NCI-H510A treated with DMSO at 0.1 percent for 48 hours (cell line): Measurements from ENCODE around the gene NXPE4.
"Not testable (repeated sequence)": the region's sequence is repeated elsewhere in the genome, so short reads cannot be mapped to it uniquely, and the experiment has no call there.

Experiments
- DNase-seq: peaks from one replicate; lab custom pipeline; 2025; lab: John Stamatoyannopoulos, UW

Gene NXPE4

DNA sequence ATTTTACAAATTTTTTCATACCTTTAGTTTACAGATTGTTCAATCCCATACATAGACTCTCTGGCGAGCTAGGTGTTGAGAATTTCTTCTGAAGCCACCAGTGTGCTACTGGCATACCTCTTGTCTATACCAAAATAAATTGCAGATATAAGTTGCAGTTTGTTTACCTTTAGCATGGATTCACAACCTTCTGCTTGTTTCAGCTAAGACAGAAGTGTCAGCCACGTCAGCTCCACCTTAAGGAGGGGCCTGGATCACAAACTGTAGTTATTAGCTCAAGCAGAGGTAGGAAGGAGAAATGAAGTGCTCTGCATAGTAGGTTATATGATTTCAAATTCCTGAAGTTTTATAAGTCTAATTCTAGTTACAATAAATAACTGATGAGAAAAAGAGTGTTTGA, at the start of gene NXPE4:
Gene NXPE4 (minus strand): TSS at position 216 of the 400 bp plus-strand sequence. CDS start 1,027 bp downstream, outside the sequence.
- no peak for DNase-seq

DNA sequence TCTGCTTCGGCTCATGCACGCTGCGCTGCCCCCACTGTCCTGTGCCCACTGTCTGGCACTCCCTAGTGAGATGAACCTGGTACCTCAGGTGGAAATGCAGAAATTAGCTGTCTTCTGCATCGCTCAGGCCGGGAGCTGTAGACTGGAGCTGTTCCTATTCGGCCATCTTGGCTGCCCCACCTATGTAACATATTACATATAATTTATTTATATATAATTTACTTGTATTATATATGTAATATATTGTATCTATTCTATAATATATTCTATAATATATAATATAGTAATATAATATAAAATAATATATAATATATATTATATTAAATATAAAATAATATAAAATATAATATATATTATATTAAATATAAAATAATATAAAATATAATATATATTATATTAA, 43.9 kb upstream of the NXPE4 start:
- DNase-seq = not testable (repeated sequence)

DNA sequence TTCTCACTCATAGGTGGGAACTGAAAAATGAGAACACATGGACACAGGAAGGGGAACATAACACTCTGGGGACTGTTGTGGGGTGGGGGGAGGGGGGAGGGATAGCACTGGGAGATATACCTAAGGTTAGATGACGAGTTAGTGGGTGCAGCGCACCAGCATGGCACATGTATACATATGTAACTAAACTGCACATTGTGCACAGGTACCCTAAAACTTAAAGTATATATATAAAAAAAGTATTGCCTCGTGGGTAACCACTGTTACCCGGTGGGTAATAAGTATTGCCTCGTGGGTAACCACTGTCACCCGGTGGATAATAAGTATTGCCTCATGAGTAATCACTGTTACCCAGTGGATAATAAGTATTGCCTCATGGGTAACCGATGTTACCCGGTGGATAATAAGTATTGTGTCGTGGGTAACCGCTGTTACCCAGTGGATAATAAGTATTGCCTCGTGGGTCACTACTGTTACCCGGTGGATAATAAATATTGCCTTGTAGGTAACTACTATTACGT, 35.9 kb upstream of the NXPE4 start:
- not testable (repeated sequence) for DNase-seq

DNA sequence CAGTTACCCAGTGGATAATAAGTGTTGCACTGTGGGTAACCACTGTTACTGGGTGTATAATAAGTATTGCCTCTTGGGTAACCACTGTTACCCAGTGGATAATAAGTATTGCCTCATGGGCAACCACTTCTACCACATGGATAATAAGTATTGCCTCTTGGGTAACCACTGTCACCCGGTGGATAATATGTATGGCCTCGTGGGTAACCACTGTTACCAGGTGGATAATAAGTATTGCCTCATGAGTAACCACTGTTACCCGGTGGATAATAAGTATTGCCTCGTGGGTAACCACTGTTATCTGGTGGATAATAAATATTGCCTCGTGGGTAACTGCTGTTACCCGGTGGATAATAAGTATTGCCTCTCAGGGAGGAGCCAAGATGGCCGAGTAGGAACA, 29.7 kb upstream of the NXPE4 start:
- DNase-seq = no peak

DNA sequence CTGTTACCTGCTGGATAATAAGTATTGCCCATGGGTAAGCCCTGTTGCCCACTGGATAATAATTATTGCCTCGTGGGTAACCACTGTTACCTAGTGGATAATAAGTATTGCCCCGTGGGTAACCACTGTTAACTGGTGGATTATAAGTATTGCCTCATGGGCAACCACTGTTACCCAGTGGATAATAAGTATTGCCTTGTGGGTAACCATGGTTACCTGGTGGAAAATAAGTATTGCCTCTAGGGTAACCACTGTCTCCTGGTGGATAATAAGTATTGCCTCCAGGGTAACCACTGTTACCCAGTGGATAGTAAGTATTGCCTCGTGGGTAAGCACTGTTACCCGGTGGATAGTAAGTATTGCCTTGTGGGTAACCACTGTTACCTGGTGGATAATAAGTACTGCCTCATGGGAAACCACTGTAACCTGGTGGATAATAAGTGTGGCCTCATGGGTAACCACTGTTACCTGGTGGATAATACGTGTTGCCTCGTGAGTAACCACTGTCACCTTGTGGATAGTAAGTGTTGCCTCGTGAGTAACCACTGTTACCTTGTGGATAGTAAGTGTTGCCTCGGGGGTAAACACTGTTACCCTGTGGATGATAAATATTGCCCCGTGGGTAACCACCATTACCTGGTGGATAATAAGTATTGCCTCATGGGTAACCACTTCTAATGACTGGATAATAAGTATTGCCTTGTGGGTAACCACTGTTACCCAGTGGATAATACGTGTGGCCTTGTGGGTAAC, 29.0 kb upstream of the NXPE4 start:
- DNase-seq = no peak

DNA sequence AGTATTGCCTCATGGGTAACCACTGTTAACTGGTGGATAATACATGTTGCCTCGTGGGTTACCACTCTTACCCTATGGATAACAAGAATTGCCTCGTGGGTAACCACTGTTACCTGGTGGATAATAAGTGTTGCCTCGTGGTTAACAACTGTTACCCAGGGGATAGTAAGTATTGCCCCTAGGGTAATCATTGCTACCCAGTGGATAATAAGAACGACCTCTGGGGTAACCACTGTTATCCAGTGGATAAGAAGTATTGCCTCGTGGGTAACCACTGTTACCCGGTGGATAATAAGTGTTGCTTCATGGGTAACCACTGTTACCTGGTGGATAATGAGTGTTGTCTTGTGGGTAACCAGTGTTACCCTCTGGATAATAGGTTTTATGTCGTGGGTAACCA, 28.1 kb upstream of the NXPE4 start:
- DNase-seq = no peak

DNA sequence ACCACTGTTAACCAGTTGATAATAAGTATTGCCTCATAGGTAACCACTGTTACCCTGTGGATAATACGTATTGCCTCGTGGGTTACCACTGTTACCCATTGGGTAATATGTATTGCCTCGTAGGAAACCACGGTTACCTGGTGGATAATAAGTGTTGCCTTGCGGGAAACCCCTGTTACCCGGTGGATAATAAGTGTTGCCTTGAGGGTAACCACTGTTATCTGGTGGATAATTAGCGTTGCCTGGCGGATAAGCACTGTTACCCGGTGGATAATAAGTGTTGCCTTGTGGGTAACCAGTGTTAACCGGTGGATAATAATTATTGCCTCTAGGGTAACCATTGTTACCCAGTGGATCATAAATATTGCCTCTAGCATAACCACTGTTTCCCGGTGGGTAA, 27.3 kb upstream of the NXPE4 start:
- no peak for DNase-seq

DNA sequence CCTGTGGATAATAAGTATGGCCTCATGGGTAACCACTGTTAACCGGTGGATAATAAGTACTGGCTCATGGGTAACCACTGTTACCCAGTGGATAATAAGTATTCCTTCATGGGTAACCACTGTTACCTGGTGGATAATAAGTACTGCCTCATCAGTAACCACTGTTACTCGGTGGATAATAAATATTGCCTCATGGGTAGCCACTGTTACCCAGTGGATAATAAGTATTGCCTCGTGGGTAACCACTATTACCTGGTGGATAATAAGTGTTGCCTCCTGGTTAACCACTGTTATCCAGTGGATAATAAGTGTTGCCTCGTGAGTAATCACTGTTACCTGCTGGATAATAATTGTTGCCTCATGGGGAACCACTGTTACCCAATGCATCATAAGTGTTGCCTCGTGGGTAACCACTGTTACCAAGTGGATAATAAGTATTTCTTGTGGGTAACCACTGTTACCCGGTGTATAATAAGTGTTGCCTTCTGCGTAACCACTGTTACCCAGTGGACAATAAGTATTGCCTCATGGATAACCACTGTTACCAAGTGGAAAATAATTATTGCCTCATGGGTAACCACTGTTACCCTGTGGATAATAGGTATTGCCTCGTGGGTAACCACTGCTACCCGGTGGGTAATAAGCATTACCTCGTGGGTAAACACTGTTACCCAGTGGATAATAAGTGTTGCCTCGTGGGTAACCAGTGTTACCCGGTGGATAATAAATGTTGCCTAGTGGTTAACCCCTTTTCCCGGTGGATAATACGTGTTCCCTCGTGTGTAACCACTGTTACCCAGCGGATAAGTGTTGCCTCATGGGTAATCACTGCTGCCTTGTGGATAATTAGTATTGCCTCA, 26.6 kb upstream of the NXPE4 start:
- DNase-seq = no peak

DNA sequence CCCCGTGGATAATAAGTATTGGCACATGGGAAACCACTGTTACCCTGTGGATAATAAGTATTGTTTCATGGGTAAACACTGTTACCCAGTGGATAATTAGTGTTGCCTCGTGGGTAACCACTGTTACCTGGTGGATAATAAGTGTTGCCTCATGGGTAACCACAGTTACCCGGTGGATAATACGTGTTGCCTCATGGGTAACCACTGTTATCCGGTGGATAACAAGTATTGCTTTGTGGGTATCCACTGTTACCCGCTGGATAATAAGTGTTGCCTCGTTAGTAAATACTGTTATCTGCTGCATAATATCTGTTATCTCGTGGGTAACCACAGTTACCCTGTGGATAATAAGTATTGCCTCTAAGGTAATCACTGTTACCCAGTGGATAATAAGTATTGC, 25.5 kb upstream of the NXPE4 start:
- DNase-seq = no peak

DNA sequence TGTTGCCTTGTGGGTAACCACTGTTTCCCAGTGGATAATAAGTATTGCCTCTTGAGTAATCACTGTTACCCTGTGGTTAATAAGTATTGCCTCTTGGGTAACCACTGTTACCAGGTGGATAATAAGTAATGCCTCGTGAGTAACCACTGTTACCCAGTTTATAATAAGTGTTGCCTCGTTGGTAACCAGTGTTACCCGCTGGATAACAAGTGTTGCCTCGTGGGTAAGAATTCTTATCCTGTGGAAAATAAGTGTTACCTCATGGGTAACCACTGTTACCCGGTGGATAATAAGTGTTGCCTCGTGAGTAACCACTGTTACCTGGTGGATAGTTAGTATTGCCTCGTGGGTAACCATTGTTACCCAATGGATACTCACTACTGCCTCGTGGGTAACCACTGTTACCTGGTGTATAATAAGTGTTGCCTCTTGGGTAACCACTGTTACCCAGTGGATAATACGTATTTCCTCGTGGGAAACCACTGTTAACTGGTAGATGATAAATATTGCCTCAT, 24.1 kb upstream of the NXPE4 start:
- DNase-seq = no peak

DNA sequence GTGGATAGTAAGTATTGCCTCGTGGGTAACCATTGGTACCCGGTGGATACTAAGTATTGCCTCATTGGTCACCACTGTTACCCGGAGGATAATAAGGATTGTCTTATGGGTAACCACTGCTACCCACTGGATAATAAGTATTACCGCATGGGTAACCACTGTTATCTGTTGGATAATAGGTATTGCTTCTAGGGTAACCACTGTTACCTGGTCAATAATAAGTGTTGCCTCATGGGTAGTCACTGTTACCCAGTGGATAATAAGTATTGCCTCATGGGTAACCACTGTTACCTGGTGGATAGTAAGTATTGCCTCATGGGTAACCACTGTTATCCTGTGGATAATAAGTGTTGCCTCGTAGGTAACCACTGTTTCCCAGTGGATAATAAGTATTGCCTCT, 22.6 kb upstream of the NXPE4 start:
- DNase-seq = no peak

DNA sequence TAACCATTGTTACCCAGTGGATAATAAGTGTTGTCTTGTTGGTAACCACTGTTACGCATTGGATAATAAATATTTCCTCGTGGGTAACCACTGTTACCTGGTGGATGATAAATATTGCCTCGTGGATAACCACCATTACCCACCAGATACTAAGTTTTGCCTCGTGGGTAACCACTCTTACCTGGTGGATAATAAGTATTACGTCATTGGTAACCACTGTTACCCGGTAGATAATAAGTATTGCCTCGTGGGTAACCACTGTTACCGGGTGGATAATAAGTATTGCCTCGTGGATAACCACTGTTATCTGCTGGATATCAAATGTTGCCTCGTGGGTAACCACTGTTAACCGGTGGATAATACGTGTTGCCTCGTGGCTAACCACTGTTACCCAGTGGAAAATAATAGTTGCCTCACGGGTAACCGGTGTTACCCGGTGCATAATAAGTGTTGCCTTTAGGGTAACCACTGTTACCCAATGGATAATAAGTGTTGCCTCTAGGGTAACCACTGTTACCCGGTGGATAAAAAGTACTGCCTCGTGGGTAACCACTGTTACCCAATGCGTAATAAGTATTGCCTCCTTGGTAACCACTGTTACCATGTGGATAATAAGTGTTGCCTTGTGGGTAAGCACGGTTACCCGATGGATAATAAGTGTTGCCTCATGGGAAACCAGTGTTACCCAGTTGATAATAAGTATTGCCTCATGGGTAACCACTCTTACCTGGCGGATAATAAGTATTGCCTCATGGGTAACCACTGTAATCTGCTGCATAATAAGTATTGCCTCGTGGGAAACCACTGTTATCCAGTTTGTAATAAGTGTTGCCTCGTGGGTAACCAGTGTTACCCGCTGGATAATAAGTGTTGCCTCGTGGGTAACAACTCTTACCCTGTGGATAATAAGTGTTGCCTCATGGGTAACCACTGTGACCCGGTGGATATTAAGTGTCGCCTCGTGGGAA, 21.9 kb upstream of the NXPE4 start:
- no peak for DNase-seq

DNA sequence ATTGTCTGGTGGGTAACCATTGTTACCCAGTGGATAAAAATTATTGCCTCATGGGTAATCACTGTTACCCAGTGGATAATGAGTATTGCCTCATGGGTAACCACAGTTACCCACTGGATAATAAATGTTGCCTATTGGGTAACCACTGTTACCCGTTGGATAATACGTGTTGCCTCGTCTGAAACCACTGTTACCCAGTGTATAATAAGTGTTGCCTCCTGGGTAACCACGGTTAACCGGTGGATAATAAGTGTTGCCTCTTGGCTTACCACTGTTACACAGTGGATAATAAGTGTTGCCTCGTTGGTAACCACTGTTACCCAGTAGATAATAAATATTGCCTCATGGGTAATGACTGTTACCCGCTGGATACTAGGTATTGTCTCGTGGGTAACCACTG, 20.9 kb upstream of the NXPE4 start:
- DNase-seq = no peak

DNA sequence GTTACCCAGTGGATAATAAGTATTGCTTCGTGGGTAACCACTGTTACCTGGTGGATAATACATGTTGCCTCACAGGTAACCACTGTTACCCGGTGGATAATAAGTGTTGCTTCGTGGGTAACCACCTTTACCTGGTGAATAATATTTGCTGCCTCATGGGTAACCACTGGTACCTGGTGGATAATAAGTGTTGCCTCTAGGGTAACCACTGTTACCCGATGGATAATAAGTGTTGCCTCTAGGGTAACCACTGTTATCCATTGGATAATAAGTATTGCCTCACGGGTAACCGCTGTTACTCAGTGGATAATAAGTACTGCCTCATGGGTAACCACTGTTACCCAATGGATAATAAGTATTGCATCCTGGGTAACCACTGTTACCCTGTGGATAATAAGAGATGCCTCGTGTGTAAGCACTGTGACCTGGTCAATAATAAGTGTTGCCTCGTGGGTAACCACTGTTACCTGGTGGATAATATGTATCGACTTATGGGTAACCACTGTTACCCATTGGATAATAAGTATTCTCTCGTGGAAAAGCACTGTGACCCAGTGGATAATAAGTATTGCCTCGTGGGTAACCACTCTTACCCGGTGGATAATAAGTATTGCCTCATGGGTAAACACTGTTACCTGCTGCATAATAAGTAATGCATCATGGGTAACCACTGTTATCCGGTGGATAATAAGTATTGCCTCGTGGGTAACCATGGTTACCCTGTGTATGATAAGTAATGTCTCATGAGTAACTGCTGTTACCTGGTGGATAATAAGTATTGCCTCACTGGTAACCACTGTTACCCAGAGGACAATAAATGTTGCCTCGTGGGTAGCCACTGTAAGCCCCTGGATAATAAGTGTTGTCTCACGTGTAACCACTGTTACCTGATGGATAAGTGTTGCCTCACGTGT, 20.1 kb upstream of the NXPE4 start:
- no peak for DNase-seq

DNA sequence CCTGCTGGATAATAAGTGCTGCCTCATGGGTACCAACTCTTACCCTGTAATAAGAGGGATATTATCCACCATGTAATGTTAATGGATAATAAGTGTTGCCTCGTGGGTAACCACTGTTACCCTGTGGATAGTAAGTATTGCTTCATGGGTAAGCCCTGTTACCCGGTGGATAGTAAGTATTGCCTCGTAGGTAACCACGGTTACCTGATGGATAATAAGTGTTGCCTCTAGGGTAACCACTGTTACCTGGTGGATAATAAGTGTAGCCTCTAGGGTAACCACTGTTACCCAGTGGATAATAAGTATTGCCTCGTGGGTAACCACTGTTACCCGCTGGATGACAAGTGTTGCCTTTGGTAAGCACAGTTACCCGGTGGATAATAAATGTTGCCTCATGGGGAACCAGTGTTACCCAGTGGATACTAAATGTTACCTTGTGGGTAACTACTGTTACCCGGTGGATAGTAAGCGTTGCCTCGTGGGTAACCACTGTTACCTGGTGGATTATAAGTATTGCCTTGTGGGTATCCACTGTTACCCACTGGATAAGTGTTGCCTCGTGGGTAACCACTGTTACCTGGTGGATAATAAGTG, 18.6 kb upstream of the NXPE4 start:
- no peak for DNase-seq

DNA sequence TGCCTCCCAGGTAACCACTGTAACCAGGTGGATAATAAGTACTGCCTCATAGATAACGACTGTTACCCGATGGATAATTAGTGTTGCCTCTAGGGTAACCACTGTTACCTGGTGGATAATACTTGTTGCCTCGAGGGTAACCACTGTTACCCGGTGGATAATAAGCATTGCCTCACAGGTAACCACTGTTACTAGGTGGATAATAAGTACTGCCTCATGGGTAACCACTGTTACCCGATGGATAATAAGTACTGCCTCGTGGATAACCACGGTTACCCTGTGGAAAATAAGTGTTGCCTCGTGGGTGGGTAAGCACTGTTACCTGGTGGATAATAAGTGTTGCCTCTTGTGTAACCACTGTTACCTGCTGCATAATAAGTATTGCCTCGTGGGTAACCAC, 17.5 kb upstream of the NXPE4 start:
- not testable (repeated sequence) for DNase-seq

DNA sequence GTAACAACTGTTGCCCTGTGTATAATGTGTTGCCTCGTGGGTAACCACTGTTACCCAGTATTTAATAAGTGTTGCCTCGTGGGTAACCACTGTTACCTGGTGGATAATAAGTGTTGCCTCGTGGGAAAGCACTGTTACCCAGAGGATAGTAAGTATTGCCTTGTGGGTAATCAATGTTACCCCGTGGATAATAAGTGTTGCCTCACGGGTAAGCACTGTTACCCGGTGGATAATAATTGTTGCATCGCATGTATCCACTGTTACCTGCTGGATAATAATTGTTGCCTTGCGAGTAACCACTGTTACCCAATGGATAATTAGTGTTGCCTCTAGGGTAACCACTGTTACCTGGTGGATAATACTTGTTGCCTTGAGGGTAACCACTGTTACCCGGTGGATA, 17.1 kb upstream of the NXPE4 start:
- no peak for DNase-seq

DNA sequence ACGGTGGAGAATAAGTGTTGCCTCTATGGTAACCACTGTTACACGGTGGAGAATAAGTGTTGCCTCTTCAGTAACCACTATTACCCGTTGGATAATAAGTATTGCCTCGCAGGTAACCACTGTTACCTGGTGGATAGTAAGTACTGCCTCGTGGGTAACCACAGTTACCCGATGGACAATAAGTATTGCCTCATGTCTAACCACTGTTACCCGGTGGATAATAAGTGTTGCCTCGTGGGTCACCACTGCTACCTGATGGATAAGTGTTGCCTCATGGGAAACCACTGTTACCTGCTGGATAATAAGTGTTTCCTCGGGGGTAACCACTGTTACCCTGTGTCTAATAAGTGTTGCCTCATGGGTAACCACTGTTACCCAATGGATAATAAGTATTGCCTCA, 16.6 kb upstream of the NXPE4 start:
- DNase-seq = not testable (repeated sequence)

DNA sequence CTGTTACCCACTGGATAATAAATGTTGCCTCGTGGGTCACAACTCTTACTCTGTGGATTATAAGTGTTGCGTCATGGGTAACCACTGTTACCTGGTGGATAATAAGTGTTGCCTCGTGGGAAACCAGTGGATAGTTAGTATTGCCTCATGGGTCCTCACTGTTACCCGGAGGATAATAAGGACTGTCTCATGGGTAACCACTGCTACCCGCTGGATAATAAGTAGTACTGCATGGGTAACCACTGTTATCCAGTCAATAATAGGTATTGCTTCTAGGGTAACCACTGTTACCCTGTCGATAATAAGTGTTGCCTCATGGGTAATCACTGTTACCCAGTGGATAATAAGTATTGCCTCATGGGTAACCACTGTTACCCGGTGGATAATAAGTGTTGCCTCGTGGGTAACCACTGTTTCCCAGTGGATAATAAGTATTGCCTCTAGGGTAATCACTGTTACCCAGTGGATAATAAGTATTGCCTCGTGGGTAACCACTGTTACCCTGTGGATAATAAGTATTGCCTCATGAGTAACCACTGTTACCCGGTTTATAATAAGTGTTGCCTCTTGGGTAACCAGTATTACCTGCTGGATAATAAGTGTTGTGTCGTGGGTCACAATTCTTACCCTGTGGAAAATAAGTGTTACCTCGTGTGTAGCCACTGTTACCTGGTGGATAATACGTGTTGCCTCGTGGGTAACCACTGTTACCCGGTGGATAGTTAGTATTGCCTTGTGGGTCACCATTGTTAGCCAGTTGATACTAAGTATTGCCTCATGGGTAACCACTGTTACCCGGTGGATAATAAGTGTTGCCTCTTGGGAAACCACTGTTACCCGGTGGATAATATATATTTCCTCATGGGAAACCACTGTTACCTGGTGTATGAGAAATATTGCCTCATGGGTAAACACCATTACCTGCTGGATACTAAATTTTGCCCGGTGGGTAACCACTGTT, 15.7 kb upstream of the NXPE4 start:
- no peak for DNase-seq
